GM19025 (cell line): ENCODE data around the gene C4B.
"Not testable (repeated sequence)": the region's sequence is repeated elsewhere in the genome, so short reads cannot be mapped to it uniquely, and the experiment has no call there.

Experiments
- ATAC-seq: cut with Tn5 transposase; IDR thresholded peaks from one replicate; pipeline ENCODE4 v1.9.1; 2021; ENCODE audit warnings: mild to moderate bottlenecking, low read depth, moderate library complexity; ENCODE audit not compliant: unreplicated experiment

C4B gene

DNA sequence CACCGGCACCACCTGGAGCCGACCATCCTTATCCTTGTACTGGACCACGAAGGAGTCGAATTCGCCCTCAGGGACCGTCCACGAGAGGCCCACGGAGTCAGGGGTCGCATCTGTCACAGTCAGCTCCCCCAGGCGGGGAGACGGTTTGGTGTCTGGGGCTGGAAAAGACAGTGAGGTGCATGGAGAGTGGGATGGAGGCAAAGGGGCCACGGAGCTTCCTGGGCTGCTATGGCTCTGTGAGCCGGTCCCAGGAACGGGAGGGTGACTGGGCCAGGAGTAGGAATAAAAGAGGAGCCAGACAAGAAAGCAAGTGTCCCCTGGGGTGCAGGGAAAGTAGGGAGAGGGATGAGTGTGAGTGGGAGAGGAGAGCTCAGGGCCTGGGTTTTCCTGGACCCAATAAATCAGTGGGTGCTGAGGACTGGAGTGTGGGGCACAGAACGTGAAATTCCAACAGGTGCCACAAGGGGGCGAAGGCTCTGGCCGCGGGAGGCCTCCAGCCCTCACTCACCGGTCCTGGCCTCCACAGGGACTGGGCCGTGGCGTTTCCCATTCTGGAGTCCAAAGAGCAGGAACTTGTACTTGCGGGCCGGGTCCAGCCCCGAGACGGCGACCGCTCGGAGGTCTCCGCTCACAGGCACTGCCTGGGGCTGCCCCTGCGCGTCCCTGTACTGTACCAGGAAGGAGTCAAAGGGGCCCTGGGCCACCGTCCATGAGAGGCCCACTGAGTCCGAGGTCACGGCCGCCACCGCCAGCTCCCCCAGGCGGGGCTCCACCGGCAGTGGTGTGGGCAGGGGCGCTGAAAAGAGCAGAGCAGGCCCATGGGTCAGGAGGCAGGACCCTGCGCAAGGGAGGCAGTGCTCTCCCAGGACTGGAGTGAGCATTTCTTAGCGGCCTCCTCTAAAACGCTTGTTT, 33.5 kb downstream of the C4B start:
- ATAC-seq, result no peak

GRCh38 chr6:32049149-32049548, 34.6 kb downstream of the C4B start:
- ATAC-seq, result not testable (repeated sequence)

GRCh38 chr6:32049736-32050135, 35.1 kb downstream of the C4B start:
- not testable (repeated sequence) for ATAC-seq

DNA sequence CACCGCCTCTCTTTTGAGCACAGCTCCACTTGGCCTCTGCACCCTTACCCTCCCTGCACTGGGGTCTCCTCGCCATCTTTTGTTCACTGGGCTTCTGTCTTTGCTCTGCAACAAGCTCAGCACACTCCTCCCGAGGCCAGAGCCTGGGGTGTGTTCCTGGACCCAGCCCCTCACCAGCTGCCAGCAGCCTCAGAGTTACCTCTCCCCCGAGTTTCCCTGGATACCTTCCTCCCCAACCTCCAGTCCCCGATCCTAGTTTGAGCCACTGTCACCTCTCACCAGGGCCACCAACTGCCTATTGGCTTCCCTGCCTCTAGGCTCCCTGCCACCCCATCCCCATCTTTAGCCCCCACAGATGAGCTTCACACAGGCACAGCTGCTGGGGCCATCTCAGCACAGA, 36.0 kb downstream of the C4B start:
- no peak for ATAC-seq

DNA sequence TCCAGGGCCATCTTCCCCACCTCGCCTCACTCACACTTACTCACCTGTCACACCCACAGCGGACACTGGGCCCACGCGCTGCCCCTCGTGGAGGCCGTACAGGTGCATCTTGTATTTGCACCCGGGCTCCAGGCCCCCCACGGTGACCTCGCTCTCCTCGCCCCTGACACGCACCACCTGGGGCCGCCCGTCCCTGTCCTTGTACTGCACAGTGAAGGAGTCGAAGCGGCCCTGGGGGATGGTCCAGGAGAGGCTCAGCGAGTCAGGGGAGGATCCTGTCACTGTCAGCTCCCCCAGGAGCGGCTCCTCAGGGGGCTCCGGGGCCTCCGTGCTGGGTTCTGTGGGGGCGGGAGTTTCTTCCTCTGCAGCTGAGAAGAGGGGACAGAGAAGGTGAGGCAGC, 38.0 kb downstream of the C4B start:
- ATAC-seq, result not testable (repeated sequence)

DNA sequence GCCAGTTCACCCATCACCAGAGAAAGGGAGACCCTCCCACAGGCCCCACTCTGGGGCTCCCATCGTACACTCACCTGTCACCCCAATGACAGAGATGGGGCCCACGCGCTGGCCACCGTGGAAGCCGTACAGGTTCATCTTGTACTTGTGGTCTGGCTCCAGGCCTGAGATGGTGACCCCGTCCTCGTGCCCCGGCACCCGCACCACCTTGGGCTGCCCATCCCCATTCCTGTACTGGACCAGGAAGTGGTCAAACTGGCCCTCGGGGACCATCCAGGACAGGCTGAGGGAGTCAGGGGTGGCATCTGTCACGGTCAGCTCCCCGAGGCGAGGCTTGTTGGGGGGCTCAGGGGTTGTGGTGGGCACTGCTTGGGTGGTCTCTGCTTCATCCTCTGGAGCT, 38.7 kb downstream of the C4B start:
- ATAC-seq, result not testable (repeated sequence)

GRCh38 chr6:32055756-32056155, 41.2 kb downstream of the C4B start:
- not testable (repeated sequence) for ATAC-seq

- ATAC-seq, result no peak
These were observed 41.7 kb downstream of the C4B start for GRCh38 chr6:32056254-32056653.

DNA sequence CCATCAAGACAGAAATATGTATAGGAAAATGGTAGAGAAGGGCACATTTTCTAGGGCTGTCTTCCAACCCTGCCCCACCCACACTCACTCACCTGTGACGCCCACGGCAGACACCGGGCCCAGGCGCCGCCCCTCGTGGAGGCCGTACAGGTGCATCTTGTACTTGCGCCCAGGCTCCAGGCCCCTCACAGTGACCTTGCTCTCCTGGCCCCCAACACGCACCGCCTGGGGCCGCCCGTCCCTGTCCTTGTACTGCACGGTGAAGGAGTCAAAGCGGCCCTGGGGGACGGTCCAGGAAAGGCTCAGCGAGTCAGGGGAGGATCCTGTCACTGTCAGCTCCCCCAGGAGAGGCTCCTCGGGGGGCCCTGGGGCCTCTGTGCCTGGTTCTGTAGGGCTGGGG, 43.4 kb downstream of the C4B start:
- ATAC-seq, result no peak

DNA sequence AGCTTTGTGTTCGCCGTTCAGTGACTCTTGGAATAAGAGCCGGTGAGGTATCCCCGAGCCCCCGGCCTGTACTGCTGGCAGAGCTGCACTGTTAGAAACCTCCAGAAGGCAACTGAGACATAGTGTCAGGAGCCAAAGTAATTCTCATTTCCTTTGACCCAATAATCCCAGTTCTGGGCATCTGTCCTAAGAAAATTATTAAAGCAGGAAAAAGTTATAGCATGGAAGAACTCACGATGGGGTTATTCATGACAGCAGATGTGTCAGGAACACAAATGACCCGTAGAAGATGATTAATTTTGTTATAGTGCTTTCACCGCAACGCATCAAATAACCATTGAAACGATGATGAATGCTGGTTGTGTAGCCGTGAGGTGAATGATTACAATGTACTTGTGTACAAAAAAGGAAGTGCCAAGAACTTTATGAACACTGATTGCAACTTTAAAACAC, 43.9 kb downstream of the C4B start:
- no peak for ATAC-seq

- ATAC-seq, result no peak
These were observed 46.5 kb downstream of the C4B start for GRCh38 chr6:32060966-32061655.

- no peak for ATAC-seq
These were observed 50.1 kb downstream of the C4B start for GRCh38 chr6:32064706-32065105.

GRCh38 chr6:32067521-32067920, 52.9 kb downstream of the C4B start:
- not testable (repeated sequence) for ATAC-seq

DNA sequence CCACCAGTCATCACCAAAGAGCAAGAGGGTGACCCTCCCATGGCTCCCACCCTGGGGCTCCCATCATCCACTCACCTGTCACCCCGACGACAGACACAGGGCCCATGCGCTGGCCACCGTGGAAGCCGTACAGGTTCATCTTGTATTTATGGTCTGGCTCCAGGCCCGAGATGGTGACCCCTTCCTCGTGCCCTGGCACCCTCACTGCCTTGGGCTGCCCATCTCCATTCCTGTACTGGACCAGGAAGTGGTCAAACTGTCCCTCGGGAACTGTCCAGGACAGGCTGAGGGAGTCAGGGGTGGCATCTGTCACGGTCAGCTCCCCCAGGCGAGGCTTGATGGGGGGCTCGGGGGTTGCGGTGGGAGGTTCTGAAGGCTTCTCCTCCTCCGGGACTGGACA, 53.7 kb downstream of the C4B start:
- ATAC-seq, result not testable (repeated sequence)

GRCh38 chr6:32068867-32069266, 54.3 kb downstream of the C4B start:
- ATAC-seq, result no peak

DNA sequence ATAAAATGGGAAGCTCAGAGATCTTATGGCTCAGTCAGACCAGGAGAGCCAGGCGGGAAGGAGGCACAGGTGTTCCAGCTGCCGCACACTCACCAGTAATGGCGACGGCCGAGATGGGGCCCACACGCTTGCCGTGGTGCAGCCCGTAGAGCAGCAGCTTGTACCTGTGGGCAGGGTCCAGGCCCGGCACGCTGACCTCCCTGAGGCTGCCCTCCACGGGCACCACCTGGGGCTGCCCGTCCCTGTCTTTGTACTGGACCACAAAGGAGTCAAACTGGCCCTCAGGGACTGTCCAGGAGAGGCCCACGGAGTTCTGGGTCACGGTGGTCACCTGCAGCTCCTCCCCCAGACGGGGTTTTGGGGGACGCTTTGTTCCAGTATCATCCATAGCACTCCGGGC, 54.9 kb downstream of the C4B start:
- ATAC-seq, result no peak

DNA sequence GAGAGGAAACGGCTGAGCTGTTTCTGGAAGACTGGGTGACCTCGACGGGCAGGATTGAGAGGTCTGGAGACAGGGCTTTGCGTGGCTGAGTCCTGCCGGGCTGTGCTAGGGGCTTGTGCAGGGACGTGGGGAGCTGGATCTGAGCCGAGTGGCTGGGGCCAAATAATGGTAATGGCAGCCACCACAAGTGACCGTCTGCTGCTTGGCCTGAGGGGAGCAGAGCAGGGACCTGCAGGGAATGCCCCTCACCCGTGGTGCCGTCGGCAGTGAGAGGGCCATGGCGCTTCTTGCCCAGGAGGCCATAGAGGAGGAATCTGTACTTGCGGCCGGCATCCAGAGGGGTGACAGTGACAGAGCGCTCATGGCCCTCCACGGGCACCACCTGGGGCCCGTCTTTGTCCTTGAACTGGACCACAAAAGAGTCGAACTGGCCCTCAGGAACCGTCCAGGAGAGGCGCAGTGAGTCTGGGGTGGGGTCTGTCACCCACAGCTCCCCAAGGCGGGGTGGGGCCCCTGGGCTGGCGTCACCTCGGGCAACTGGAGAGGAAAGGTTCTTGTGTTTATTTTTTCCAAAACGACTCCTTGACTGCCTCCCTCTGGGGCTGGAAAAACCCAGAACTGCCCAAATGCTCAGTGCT, 55.4 kb downstream of the C4B start:
- ATAC-seq, result no peak

GRCh38 chr6:32070814-32071543, 56.4 kb downstream of the C4B start:
- no peak for ATAC-seq

DNA sequence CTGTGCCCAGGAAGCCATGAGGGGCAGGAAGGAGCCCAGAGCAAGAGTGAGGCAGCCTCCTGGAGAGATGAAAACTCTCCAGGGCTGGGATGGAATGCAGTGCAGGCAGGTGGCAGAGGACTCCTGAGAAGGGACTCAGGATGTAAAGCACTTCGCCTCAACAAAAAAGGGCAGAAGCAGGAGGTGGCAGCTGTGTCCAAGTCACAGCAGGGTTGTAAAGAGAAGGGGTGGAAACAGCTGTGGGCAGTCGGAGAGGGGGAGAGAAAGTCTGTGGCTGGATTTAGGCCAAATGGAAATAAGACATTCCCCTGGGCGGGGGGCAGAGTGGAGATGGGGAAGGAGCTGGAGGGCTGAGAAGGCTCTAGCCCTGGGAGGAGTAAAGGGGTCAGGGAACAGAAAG, 58.5 kb downstream of the C4B start:
- no peak for ATAC-seq

GRCh38 chr6:32073613-32074012, 59.0 kb downstream of the C4B start:
- ATAC-seq, result no peak
